ENCODE results near the gene SUPT4H1.
A peak's percentile ranks its signal among the peaks of the same experiment; 100 is the strongest.

SUPT4H1 gene

GRCh38 chr17:58324056-58324408 is 28.0 kb downstream of the SUPT4H1 start:
- H3K27ac ChIP-seq = peak overlapping the region; percentile 86
- TF ChIP-seq CTCF (conservative IDR thresholded peaks at IDR 0.05) = no peak

- TF ChIP-seq CTCF (conservative IDR thresholded peaks at IDR 0.05) = no peak
Measured at GRCh38 chr17:58323366-58324055, 28.5 kb downstream of the SUPT4H1 start.

GRCh38 chr17:58322581-58323185 is 29.3 kb downstream of the SUPT4H1 start:
- H3K27ac ChIP-seq = no peak overlapping the region
- no peak for TF ChIP-seq CTCF (conservative IDR thresholded peaks at IDR 0.05)

More at GRCh38 chr17:58323366-58324055, 28.5 kb downstream of the SUPT4H1 start:
- H3K27ac ChIP-seq = peak overlapping the region; percentile 86; the same call in 1 of the 2 replicates

GRCh38 chr17:58321571-58322525 is 30.2 kb downstream of the SUPT4H1 start:
- H3K27ac ChIP-seq = no peak overlapping the region
- TF ChIP-seq CTCF (conservative IDR thresholded peaks at IDR 0.05) = no peak

- no peak for TF ChIP-seq CTCF (conservative IDR thresholded peaks at IDR 0.05)
- no peak overlapping the region for H3K27ac ChIP-seq
Measured at GRCh38 chr17:58320570-58321323, 31.3 kb downstream of the SUPT4H1 start.

GRCh38 chr17:58320163-58320558 is 31.8 kb downstream of the SUPT4H1 start:
- no peak overlapping the region for H3K27ac ChIP-seq
- no peak for TF ChIP-seq CTCF (conservative IDR thresholded peaks at IDR 0.05)

Measured in VCaP (cell line).